ENCODE data around the gene INHBB.

The INHBB gene

DNA sequence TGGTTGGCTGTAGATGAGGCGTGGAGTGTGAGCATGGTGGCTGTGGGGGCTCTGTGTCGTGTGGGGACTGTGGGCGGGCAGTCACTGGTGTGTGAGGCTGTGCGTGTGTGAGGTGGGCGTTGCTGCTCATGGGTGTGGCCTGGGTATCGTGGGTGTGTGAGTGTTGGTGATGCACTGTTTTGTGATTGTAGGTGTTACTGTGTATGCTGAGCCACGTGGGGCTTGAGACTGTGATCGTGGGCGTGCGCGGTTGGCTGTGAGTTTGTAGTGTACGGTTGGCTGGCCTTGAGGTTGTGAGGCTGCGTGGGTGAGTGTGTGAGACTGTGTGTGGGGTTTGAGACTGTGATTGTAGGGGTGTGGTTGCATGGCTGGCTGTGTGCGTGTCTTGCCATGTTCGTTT lies 8.5 kb downstream of the INHBB start:
- Mint-ChIP-seq H3K4me1 (no peaks in the 10 kb centered on the region), H3K27ac (no peak overlapping the region), H3K4me3 (no peak overlapping the region), H3K9me3 (no peaks in the 10 kb centered on the region), H3K27me3 (peaks cover 40% of the 10 kb centered on the region)
- ATAC-seq (no peak), DNase-seq (no peak)

DNA sequence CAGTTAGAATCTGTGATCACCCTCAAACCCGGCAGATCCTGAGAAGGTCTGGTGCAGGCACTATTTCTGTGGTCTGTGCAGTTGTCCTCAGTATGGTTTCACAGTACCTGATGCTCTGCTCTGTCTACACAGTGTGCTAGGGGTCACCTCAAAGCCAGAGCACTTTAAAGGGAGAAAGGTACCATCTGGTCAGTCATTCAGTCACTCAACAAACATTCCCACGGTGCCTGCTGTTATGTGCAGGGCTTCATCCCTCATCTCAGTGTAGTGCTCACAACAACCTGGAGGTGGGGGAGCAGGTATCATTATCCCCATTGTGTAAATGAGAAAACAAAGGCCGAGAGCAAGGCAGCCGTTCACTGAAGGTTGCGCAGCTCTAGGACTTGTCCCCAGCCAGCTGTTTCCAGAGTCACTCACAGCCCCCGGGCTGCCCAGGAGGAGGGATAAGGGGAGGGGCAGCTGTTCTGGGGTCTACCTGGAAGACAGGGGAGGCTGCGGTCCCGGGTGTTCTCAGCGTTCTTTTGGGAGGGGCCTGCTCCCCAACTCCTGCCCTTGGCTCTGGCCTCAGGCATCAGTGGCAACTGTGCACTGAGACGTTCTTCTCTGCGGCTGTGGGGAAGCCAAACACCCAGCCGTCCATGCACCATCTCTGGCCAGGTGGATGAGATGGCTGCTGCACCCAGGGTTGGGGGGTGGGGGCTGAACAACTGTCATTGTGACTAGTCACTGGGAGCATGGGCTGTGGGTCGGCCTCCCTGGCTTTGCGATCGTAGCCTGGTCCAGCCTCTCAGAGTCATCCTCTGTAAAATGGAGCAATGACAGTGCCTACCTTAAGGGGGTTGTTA lies 9.2 kb downstream of the INHBB start:
- Mint-ChIP-seq H3K9me3 (no peaks in the 10 kb centered on the region), H3K4me1 (no peaks in the 10 kb centered on the region), H3K27me3 (peaks cover 33% of the 10 kb centered on the region), H3K4me3 (no peak overlapping the region), H3K27ac (no peak overlapping the region)
- no peak for ATAC-seq
- DNase-seq, result no peak

DNA sequence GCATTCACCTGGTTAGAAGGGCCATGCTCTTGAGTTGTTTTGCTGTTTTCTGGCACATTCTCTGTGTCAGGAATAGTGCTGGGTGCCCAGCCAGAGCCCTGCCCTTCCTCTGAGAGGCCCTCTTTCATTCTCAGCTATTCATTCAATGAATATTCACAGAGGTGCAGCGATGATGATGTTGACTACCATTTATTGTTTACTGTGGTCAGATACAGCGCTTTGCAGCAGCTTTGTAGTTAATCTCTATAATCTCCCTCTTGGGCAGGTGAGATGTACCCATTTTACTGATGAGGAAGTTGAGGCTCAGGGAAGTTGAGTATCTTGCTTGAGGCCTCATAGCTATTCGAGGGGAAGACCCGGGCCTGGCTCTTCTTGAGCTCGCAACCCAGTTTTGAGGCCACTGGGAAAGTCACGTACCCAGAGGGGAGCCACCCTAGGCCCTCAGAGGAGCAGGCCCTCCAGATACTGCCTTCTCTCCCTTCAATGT lies 9.9 kb downstream of the INHBB start:
- no peak overlapping the region for H3K4me3 Mint-ChIP-seq
- H3K27me3 Mint-ChIP-seq, result peaks cover 27% of the 10 kb centered on the region
- no peaks in the 10 kb centered on the region for H3K9me3 Mint-ChIP-seq
- no peak overlapping the region for H3K27ac Mint-ChIP-seq
- no peaks in the 10 kb centered on the region for H3K4me1 Mint-ChIP-seq
- DNase-seq (no peak), ATAC-seq (no peak)

DNA sequence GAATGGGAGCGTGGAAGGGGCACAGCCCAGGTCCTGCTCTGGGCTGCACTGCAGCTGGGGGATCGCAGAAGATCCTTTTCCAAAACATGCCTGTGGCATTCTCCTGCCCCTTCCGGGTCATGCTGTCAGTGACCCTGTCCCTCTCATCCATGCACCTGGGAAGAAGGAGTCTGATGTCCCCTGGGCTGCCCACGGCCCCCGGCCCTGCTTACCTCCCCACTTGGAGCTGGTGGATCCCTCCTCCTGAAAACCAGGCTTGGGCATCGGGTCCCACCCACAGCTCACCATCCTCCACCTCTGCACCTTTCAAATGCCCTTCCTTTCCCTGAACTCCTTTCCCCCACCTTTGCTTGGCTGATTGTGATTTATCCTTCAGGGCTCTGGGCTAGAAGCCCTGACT lies 11.8 kb downstream of the INHBB start:
- no peak overlapping the region for H3K4me3 Mint-ChIP-seq
- no peaks in the 10 kb centered on the region for H3K9me3 Mint-ChIP-seq
- no peak overlapping the region for H3K27ac Mint-ChIP-seq
- no peaks in the 10 kb centered on the region for H3K4me1 Mint-ChIP-seq
- ATAC-seq, result no peak
- peaks cover 13% of the 10 kb centered on the region for H3K27me3 Mint-ChIP-seq
- DNase-seq, result no peak

DNA sequence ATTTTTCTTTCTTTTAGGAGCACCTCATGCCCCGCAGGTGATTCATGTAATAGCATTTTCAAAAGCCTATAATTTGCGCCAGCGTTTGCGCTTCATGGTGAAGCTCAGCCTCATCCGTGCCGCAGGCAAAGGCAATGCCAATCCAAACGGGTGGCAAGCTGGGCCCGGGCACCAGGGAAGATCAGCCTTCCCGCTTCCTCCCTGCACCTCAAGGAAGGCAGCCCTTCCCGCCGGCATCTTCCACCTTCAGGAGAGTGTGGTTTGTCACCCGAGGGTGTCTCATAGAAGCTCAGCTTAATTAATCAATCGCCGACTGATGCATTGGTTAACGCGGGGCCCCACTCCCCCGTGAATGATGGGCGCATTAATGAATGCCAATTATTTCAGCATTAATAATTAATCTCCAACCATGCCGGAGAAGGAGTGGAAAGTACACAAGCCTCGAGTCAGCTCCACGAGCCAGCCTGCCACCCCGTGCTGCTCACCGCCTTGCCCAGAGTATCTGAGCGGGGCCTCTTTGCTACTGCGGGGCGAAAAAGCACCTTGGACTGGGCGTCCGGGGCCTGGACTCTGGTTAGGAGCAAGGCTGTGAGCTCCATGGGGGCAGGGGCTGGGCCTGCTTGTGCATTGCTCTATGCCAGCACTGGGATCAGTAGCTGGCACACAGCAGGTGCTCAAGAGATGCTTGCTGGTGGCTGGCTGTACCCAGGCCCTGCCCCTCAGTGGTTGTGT lies 13.0 kb downstream of the INHBB start:
- Mint-ChIP-seq H3K4me3 (no peak overlapping the region), H3K4me1 (no peaks in the 10 kb centered on the region), H3K27me3 (peaks cover 12% of the 10 kb centered on the region)

DNA sequence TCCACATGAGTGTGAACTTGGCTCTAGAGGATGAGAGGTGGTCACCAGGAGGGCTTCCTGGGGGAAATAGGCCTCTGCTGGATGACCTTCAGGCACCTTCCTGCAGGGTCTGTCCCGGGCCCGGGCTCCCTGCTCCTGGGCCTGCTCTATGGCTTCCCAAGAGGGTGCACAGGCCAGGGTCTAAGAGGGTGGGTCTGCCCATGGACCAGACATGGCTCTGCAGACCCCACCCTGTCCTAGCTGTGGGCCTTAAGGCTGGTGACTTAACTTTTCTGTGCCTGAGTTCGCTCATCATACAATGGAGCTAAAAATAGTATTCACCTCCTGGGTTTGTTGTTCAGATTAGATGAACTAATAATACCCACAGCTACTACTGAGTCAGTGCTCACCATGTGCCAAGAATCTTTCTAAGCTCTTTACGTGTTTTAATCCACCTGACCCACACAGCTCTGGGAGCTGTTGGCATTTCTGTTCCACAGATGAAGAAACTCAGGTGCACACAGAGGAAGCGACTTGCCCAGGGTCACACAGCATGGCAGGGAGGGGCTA lies 14.4 kb downstream of the INHBB start:
- no peak overlapping the region for H3K4me3 Mint-ChIP-seq
- DNase-seq, result no peak
- no peaks in the 10 kb centered on the region for H3K9me3 Mint-ChIP-seq
- H3K27ac Mint-ChIP-seq, result no peak overlapping the region
- ATAC-seq, result no peak
- H3K4me1 Mint-ChIP-seq, result no peaks in the 10 kb centered on the region
- H3K27me3 Mint-ChIP-seq, result peaks cover 7% of the 10 kb centered on the region

More for the DNA sequence above, 13.0 kb downstream of the INHBB start:
- Mint-ChIP-seq H3K9me3 (no peaks in the 10 kb centered on the region), H3K27ac (no peak overlapping the region)
- ATAC-seq (no peak), DNase-seq (no peak)

DNA sequence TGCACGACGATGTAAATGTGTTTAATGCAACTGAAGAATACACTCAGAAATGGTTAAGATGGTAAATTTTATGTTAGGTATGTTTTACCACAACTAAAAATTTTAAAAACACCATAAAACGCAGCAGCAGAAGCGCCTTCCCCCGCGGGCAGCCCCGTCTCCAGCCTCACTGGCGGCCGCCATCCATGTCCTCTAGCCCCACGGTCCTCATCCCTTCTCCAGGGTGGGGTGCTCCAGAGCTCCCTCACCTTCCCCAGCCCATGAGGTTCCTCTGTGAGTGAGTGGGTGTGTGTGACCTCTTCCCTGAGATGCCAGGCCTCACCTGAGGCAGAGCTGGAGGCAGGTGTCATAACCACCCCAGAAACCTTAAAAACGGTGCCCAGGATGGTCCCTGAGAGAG lies 17.0 kb downstream of the INHBB start:
- peaks cover 19% of the 10 kb centered on the region for H3K27me3 Mint-ChIP-seq

DNA sequence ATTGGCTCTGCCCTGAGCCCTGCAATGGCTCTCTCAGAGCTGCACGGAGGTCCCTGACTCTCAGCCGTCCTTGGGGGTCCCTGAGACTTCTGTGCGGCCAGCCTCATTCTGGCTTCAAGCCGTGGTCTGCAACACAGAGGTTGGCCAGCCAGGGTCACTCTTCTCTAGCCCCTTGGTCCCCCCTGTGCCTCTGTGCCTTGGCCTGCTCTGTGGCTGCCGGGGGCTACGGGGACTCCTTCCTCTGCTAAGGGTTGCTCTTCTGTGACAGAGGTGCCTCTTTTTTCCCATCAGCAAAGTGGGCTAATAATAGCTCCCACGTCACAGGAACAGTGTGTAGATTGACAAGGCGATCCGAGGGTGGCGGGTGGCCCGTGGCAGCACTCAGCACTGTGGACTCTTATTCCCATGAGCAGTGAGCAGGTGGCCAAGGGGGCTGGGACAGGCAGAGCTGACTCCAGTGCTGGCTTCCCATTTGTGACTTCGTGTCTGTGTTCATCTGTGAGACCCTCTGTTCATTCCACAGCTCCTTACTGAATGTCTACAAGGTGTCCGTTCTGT lies 19.4 kb downstream of the INHBB start:
- no peaks in the 10 kb centered on the region for H3K4me1 Mint-ChIP-seq
- no peak overlapping the region for H3K27ac Mint-ChIP-seq
- no peak for ATAC-seq

More for the DNA sequence above, 17.0 kb downstream of the INHBB start:
- no peak overlapping the region for H3K4me3 Mint-ChIP-seq
- H3K27ac Mint-ChIP-seq, result peak overlapping the region in 1 of 2 donors; percentile 7
- ATAC-seq, result no peak
- no peaks in the 10 kb centered on the region for H3K9me3 Mint-ChIP-seq
- DNase-seq, result no peak
- no peaks in the 10 kb centered on the region for H3K4me1 Mint-ChIP-seq

DNA sequence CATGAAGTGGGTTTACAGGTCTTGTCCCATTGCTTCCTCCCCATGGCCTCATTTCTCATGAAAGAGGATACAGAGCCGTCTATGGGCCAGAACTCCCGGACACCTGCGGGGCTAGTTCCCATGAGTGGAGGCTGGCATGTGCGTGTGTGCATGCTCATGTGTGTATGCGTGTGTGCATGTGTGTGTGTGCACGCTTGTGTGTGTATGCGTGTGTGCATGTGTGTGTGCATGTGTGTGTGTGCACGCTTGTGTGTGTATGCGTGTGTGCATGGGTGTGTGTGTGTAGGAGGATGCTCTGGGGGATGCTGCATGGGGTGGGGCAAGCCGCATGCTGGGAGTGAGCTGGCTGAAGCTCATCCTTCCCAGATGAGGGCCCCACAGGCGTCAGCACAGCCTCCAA lies 20.8 kb downstream of the INHBB start:
- no peak for DNase-seq
- H3K27ac Mint-ChIP-seq, result no peak overlapping the region
- peaks cover 15% of the 10 kb centered on the region for H3K27me3 Mint-ChIP-seq

More for the DNA sequence above, 19.4 kb downstream of the INHBB start:
- no peak for DNase-seq
- no peak overlapping the region for H3K4me3 Mint-ChIP-seq
- no peaks in the 10 kb centered on the region for H3K9me3 Mint-ChIP-seq
- peaks cover 15% of the 10 kb centered on the region for H3K27me3 Mint-ChIP-seq

DNA sequence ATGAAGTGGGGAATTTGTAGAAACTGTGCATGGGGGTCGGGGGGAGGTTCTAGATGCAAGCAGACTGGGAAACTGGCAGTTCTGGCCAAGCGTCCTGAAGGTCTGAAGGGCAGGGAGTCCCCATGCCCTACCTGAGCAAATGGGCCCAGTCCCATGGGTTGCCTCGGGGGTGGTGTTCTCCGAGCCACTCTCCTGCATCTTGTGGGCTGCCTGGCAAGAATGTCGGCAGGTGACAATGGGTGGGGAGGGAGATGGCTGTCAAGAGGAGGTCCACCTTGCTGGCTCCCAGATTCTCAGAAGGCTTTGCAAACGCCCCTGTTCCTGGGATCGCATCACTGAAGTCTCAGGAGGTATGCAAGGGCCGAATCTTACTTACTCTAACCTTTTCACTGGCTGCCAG lies 21.3 kb downstream of the INHBB start:
- no peaks in the 10 kb centered on the region for H3K9me3 Mint-ChIP-seq

More for the DNA sequence above, 20.8 kb downstream of the INHBB start:
- Mint-ChIP-seq H3K4me3 (no peak overlapping the region), H3K9me3 (no peaks in the 10 kb centered on the region), H3K4me1 (no peaks in the 10 kb centered on the region)
- no peak for ATAC-seq

DNA sequence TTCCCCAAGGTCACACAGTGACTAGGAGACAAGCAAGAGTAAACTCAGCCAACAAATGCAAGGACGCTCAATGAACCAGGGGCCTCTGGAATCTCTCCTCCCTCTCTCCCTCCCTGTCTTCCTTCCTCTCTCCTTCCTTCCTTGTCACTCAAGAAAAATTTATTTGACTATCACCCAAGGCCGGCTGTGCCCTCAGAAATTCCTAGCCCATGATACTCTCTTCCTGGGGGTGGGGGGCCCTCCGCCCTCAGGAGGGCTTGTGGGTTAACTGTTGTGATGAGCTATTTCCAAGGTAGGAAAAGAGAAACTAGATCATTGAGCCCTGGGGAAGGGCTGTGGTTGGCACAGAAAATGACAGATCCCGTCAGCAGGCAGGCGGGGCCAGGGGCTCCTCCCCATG lies 21.7 kb downstream of the INHBB start:
- ATAC-seq, result no peak
- Mint-ChIP-seq H3K27me3 (peaks cover 15% of the 10 kb centered on the region), H3K9me3 (no peaks in the 10 kb centered on the region), H3K27ac (no peak overlapping the region), H3K4me1 (no peaks in the 10 kb centered on the region), H3K4me3 (no peak overlapping the region)
- DNase-seq, result no peak

More for the DNA sequence above, 21.3 kb downstream of the INHBB start:
- Mint-ChIP-seq H3K27ac (no peak overlapping the region), H3K4me3 (no peak overlapping the region), H3K27me3 (peaks cover 15% of the 10 kb centered on the region), H3K4me1 (no peaks in the 10 kb centered on the region)
- ATAC-seq (no peak), DNase-seq (no peak)

DNA sequence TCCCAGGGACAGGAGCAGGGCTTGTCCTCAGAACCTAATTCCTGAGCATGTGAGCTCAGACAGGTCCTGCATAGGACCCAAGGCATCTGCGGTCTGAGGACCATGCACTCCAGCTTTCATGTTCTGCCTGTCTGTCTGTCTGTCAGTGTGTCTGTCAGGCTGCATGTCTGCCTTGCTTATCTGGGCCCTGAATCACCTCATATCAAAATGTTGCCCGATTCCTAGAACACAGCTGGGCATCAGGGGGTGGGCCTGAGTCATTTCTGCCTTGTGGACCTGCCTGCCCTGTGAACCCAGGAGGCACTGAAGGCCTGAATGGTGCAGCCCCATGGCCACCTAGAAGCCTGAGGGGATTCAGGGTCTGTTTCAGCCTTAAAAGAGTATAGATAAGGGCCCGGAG lies 22.1 kb downstream of the INHBB start:
- no peak for ATAC-seq
- no peaks in the 10 kb centered on the region for H3K4me1 Mint-ChIP-seq

DNA sequence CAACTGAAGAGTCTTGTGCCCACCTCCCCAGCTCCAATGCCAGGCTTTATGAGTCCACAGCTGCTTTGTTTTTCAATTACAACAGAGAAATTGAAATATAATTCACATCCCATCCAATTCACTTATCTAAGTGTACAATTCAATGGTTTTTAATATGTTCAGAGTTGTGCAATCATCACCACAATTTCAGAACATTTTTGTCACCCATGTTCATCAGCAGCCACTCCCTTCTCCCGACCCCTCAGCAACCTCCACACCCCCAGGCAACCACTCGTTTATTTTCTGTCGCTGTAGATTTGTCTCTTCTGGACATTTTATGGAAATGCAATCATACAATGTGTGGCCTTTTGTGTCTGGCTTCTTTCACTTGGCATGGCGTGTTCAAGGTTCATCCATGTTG lies 23.3 kb downstream of the INHBB start:
- Mint-ChIP-seq H3K27ac (no peak overlapping the region), H3K27me3 (peaks cover 15% of the 10 kb centered on the region), H3K4me1 (no peaks in the 10 kb centered on the region), H3K9me3 (no peaks in the 10 kb centered on the region), H3K4me3 (no peak overlapping the region)
- no peak for DNase-seq
- no peak for ATAC-seq

More for the DNA sequence above, 22.1 kb downstream of the INHBB start:
- Mint-ChIP-seq H3K9me3 (no peaks in the 10 kb centered on the region), H3K27me3 (peaks cover 15% of the 10 kb centered on the region), H3K27ac (no peak overlapping the region), H3K4me3 (no peak overlapping the region)
- DNase-seq, result no peak

DNA sequence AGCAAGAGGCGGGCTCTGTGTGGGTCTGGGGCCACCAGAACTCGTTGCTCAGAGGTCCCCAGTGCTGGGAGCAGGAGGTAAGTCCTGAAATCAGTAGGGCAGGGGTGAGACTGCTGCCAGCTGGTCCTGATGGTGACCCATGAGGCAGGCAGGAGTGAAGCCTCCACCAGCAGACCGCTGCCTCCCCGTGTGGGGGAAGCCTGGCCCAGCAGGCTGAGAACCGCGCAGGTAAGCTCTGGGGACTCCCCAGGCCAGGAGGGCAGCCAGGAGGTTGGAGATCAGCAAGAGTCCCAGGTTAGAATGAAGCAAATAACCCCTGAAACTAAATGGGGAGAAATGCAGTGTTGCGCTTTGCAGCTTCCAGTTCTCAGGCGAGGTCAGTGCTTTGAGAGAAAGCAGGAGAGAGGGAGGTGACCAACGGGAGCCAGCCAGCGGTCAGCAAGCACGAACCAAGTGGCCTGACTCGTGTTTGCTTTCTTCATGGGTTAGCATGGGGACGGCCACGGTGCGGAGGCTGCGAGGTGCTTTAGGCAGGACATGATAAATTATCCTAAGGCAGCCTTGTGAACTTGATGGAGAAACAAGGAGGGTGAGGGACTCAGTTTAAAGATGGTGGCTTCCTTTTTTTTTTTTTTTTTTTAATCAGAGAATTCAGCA lies 26.2 kb downstream of the INHBB start:
- Mint-ChIP-seq H3K27me3 (no peaks in the 10 kb centered on the region), H3K9me3 (no peaks in the 10 kb centered on the region), H3K27ac (no peak overlapping the region), H3K4me3 (no peak overlapping the region), H3K4me1 (no peaks in the 10 kb centered on the region)
- no peak for ATAC-seq
- DNase-seq, result no peak

DNA sequence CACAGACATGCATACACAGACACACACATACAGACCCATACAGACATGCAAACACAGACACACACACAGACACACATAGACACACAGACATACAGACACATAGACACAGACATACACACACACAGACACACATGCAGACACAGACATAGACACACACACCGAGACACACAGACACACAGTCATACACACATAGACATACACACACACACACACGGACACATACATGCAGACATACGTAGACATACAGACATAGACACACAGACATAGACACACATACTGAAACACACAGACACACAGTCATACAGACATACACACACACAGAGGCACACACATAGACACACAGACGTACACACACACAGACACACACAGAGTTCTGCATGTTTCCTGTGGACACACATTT lies 26.9 kb downstream of the INHBB start:
- H3K27ac Mint-ChIP-seq, result no peak overlapping the region
- H3K4me3 Mint-ChIP-seq, result no peak overlapping the region
- no peaks in the 10 kb centered on the region for H3K4me1 Mint-ChIP-seq
- no peak for ATAC-seq
- DNase-seq, result no peak
- peaks cover 6% of the 10 kb centered on the region for H3K27me3 Mint-ChIP-seq
- no peaks in the 10 kb centered on the region for H3K9me3 Mint-ChIP-seq
